K562 (cell line): Measurements from ENCODE around the gene NR1H2. TPM values are rescaled to one million over a fixed set of nuclear protein-coding genes. Genes with fewer than 3 reads are reported as not detected.
A peak's percentile ranks its signal among the peaks of the same experiment; 100 is the strongest.

Experiments used
- ARID2 ChIP-seq: fragments of 450-650 bp; IDR thresholded peaks from 2 replicates; pipeline ENCODE4 v1.6.1; 2017; ENCODE audit warnings: antibody characterized with exemption, mild to moderate bottlenecking
- BACH1 ChIP-seq: fragments of 200-800 bp; sonication (Bioruptor generic); IDR thresholded peaks from 2 replicates; pipeline ENCODE4 v1.6.1; 2016; ENCODE audit warnings: missing genetic modification characterization, missing compliant biosample characterization
- BHLHE40 ChIP-seq: IDR thresholded peaks from 2 replicates; pipeline ENCODE4 v1.6.1; 2011; ENCODE audit warnings: low read length, improper control_type of control experiment
- GTF2F1 ChIP-seq: IDR thresholded peaks from 2 replicates; pipeline ENCODE4 v1.6.1; 2011; ENCODE audit warnings: low read depth, low read length, improper control_type of control experiment
- HCFC1 ChIP-seq: IDR thresholded peaks from 2 replicates; pipeline ENCODE4 v1.6.1; 2012; ENCODE audit warnings: low read depth, low read length, improper control_type of control experiment
- HMG20B ChIP-seq: fragments of 250-450 bp; sonication (Bioruptor Pico); IDR thresholded peaks from 2 replicates; pipeline ENCODE4 v1.5.0; 2021; ENCODE audit warnings: mild to moderate bottlenecking
- KLF10 ChIP-seq: fragments of 250-450 bp; sonication (Bioruptor Pico); IDR thresholded peaks from 2 replicates; pipeline ENCODE4 v1.6.1; 2021; ENCODE audit warnings: matching md5 sums
- NCOA6 ChIP-seq: fragments of 450-650 bp; IDR thresholded peaks from 2 replicates; pipeline ENCODE4 v1.6.1; 2017; ENCODE audit warnings: mild to moderate bottlenecking
- OTX1 ChIP-seq: fragments of 450-650 bp; formaldehyde crosslinking; IDR thresholded peaks from 2 replicates; pipeline ENCODE4 v1.4.0; 2022; ENCODE audit warnings: mild to moderate bottlenecking
- RB1 ChIP-seq: fragments of 450-650 bp; IDR thresholded peaks from 2 replicates; pipeline ENCODE4 v1.6.1; 2017; ENCODE audit warnings: low read depth, mild to moderate bottlenecking
- REST ChIP-seq, 2 experiments: fragments of 450-650 bp; formaldehyde crosslinking in 1 of 2; IDR thresholded peaks; 2 replicates each; pipeline versions ENCODE4 v1.4.0 to v1.6.1; 2014 to 2020; ENCODE audit warnings: mild to moderate bottlenecking in 2 of 2, borderline replicate concordance in 1 of 2, low read depth in 1 of 2
- TBP ChIP-seq: optimal IDR thresholded peaks from 2 replicates; pipeline ENCODE3; 2011; ENCODE audit warnings: low read depth, low read length, improper control_type of control experiment
- ZC3H4 ChIP-seq: sonication (generic); formaldehyde crosslinking; IDR thresholded peaks from 2 replicates; pipeline ENCODE4 v1.9.0; 2021; ENCODE audit warnings: missing genetic modification reagents, borderline replicate concordance
- ZNF764 ChIP-seq: fragments of 250-450 bp; sonication (Bioruptor Pico); IDR thresholded peaks from 2 replicates; pipeline ENCODE4 v1.4.0; 2020; ENCODE audit warnings: low read depth, mild to moderate bottlenecking, moderate library complexity
- ZSCAN32 ChIP-seq: fragments of 450-650 bp; formaldehyde crosslinking; IDR thresholded peaks from 2 replicates; pipeline ENCODE4 v1.4.0; 2020; ENCODE audit warnings: mild to moderate bottlenecking, moderate library complexity
- polyA plus RNA-seq, 8 experiments: library from polyadenylated mRNA; depleted of rRNA in 4 of 8; stranded (reverse) in 5 of 8; unstranded in 3 of 8; fragments of >200 nt; fragmentation: Nextera tagmentation in 2 of 8; fragmentation: Illumina TruSeq in 1 of 8; extraction: Ambion mirVana in 2 of 8; extraction: Trizol in 1 of 8; gene quantifications; 2 replicates each; pipeline versions ENCODE4 v1.2.1 to v1.2.3, GENCODE V29; 2011 to 2014; ENCODE audit warnings: inconsistent platforms in 1 of 8, missing spikeins in 1 of 8
- total RNA-seq, 7 experiments: library from RNA; depleted of rRNA in 6 of 7; stranded (reverse); fragments of >200 nt in 6 of 7; fragmentation: Illumina TruSeq in 2 of 7; extraction: Trizol in 2 of 7; gene quantifications; 2 replicates each; pipeline versions ENCODE4 v1.2.1 to v1.2.3, GENCODE V29; 2011 to 2021; ENCODE audit warnings: low replicate concordance in 1 of 7
- TF ChIP-seq, protein P1 (sequence below): fragments of 250-450 bp; sonication (Bioruptor Pico); IDR thresholded peaks from 2 replicates; pipeline ENCODE4 v1.5.0; 2021

The NR1H2 gene
- total and polyA plus RNA-seq, 9 of the 15 experiments (the other 6 are each of a cell fraction or from before 2014, with no cell fraction given): 0.11 to 73.8 (median 24.0) TPM

DNA sequence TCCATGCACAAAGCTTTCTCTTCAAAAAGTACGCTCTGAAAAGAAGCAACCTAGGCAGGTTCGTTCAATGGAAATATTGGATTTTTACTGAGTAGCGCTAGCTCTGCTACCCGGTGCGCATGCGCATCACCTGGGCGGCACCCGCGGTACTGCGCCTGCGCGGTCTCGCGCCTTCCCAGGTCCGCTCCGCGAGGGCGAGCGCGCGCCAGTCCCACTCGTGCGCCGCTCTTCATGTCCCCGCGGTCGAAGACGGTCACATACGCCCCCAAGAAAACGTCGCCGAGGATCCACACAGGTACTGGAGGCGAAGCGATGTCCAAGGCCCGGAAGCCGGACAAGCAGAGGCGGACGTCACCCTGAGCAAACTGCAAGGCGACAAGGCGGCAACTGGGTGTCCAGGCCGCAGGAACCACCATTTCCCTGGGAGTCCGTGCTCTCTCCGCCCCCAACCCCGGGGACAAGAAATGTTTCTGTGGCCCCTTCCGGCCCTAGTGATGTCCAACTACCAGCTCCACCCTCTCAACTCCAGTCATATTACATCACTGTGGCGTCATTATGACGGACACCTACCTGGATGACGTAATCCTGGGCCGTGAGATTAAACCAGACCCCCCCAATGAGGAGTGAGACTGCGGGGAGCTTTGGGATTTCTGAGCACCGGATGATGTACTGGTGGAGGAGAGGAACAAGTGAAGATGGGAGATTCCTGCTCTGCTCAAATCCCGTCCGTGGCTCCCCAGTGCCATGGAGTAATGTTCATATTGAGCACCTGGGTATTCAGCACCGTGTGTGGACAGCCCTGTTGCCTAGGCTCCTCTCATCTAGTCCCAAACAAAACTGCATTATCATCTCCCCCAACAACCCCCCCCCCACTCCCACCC is 42.3 kb upstream of the NR1H2 start (continued):
- peak; percentile 57 for TF ChIP-seq REST (IDR thresholded peaks at IDR 0.05; ENCODE audit: borderline replicate concordance)
- no peak for TF ChIP-seq REST (CRISPR knock-in tag; IDR thresholded peaks at IDR 0.05; ENCODE audit: low read depth)
- TF ChIP-seq, protein P1, sequence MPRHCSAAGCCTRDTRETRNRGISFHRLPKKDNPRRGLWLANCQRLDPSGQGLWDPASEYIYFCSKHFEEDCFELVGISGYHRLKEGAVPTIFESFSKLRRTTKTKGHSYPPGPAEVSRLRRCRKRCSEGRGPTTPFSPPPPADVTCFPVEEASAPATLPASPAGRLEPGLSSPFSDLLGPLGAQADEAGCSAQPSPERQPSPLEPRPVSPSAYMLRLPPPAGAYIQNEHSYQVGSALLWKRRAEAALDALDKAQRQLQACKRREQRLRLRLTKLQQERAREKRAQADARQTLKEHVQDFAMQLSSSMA (CRISPR knock-in tag): peak; percentile 63
- no peak; the same call in 1 of the 2 replicates for TF ChIP-seq OTX1 (CRISPR knock-in tag)
- no peak; the same call in 1 of the 2 replicates for TF ChIP-seq HCFC1
- peak; percentile 44 for TF ChIP-seq TBP
- TF ChIP-seq ZNF764 (CRISPR knock-in tag): no peak
- TF ChIP-seq ARID2: peak; percentile 10; the same call in 1 of the 2 replicates
- peak; percentile 92 for TF ChIP-seq RB1
- TF ChIP-seq HMG20B (CRISPR knock-in tag): 0 out of 2 replicates have a peak, but pooled peaks have one; percentile 47
- TF ChIP-seq ZSCAN32 (CRISPR knock-in tag): no peak; the same call in 1 of the 2 replicates
- TF ChIP-seq KLF10: no peak
- TF ChIP-seq GTF2F1: no peak
- TF ChIP-seq ZC3H4 (CRISPR knock-in tag): 0 out of 2 replicates have a peak, but pooled peaks have one; percentile 72
- TF ChIP-seq BHLHE40: 0 out of 2 replicates have a peak, but pooled peaks have one; percentile 28
- no peak for TF ChIP-seq NCOA6
- 0 out of 2 replicates have a peak, but pooled peaks have one; percentile 58 for TF ChIP-seq BACH1 (tag)
